SK-N-SH treated with all-trans-retinoic acid at 6 μM for 48 hours (cell line): ENCODE measurements around the gene KCNB1.

Source experiments
- ATAC-seq: fragments of 200-7000 bp; cut with Tn5 transposase; 3 replicates; pipeline ENCODE4 v1.9.1; 2020; ENCODE audit warnings: mild to moderate bottlenecking, moderate library complexity
- ARNTL ChIP-seq: fragments of 450-650 bp; formaldehyde crosslinking; IDR thresholded peaks from 2 replicates; pipeline ENCODE4 v1.5.0; 2020; ENCODE audit warnings: low read depth, mild to moderate bottlenecking, moderate library complexity, borderline replicate concordance
- CREB5 ChIP-seq: fragments of 250-450 bp; sonication (Bioruptor Pico); IDR thresholded peaks from 2 replicates; pipeline ENCODE4 v1.5.1; 2020; ENCODE audit warnings: low read depth, mild to moderate bottlenecking, moderate library complexity
- CSDC2 ChIP-seq: fragments of 250-450 bp; sonication (Bioruptor Pico); IDR thresholded peaks from 2 replicates; pipeline ENCODE4 v1.5.0; 2020; ENCODE audit warnings: mild to moderate bottlenecking, moderate library complexity
- CSRNP3 ChIP-seq: fragments of 250-450 bp; sonication (Bioruptor Pico); IDR thresholded peaks from 2 replicates; pipeline ENCODE4 v1.5.1; 2021; ENCODE audit warnings: mild to moderate bottlenecking, moderate library complexity
- ESRRG ChIP-seq: fragments of 250-450 bp; sonication (Bioruptor Pico); IDR thresholded peaks from 2 replicates; pipeline ENCODE4 v1.6.1; 2021; ENCODE audit warnings: mild to moderate bottlenecking
- GLIS3 ChIP-seq: fragments of 250-450 bp; sonication (Bioruptor Pico); IDR thresholded peaks from 2 replicates; pipeline ENCODE4 v1.5.0; 2020; ENCODE audit warnings: mild to moderate bottlenecking, moderate library complexity
- OSR1 ChIP-seq: fragments of 250-450 bp; sonication (Bioruptor Pico); IDR thresholded peaks from 2 replicates; pipeline ENCODE4 v1.8.0; 2022; ENCODE audit warnings: moderate library complexity, mild to moderate bottlenecking, inconsistent platforms
- PATZ1 ChIP-seq: fragments of 250-450 bp; sonication (Bioruptor Pico); IDR thresholded peaks from 2 replicates; pipeline ENCODE4 v1.8.0; 2020; ENCODE audit warnings: mild to moderate bottlenecking, moderate library complexity, borderline replicate concordance
- POU6F1 ChIP-seq: fragments of 250-450 bp; sonication (Bioruptor Pico); IDR thresholded peaks from 2 replicates; pipeline ENCODE4 v1.8.0; 2021; ENCODE audit warnings: low read depth, mild to moderate bottlenecking, moderate library complexity, borderline replicate concordance
- PPARA ChIP-seq: fragments of 250-450 bp; sonication (Bioruptor Pico); IDR thresholded peaks from 2 replicates; pipeline ENCODE4 v1.5.0; 2020; ENCODE audit warnings: mild to moderate bottlenecking, borderline replicate concordance
- RARB ChIP-seq: fragments of 250-450 bp; sonication (Bioruptor Pico); IDR thresholded peaks from 2 replicates; pipeline ENCODE4 v1.8.0; 2021; ENCODE audit warnings: mild to moderate bottlenecking, moderate library complexity
- SNAI2 ChIP-seq: fragments of 250-450 bp; sonication (Bioruptor Pico); IDR thresholded peaks from 2 replicates; pipeline ENCODE4 v1.5.0; 2020; ENCODE audit warnings: mild to moderate bottlenecking, moderate library complexity
- TCF4 ChIP-seq: fragments of 250-450 bp; sonication (Bioruptor Pico); IDR thresholded peaks from 2 replicates; pipeline ENCODE4 v1.8.0; 2021; ENCODE audit warnings: mild to moderate bottlenecking, moderate library complexity, borderline replicate concordance
- TOX ChIP-seq: fragments of 250-450 bp; sonication (Bioruptor Pico); IDR thresholded peaks from 2 replicates; pipeline ENCODE4 v1.8.0; 2021; ENCODE audit warnings: mild to moderate bottlenecking, moderate library complexity, borderline replicate concordance
- TSHZ2 ChIP-seq: fragments of 250-450 bp; sonication (Bioruptor Pico); IDR thresholded peaks from 2 replicates; pipeline ENCODE4 v1.5.0; 2020; ENCODE audit warnings: mild to moderate bottlenecking, moderate library complexity
- ZC3H10 ChIP-seq: fragments of 250-450 bp; sonication (Bioruptor Pico); IDR thresholded peaks from 2 replicates; pipeline ENCODE4 v1.5.1; 2021; ENCODE audit warnings: mild to moderate bottlenecking, moderate library complexity
- ZFP3 ChIP-seq: fragments of 250-450 bp; sonication (Bioruptor Pico); IDR thresholded peaks from 2 replicates; pipeline ENCODE4 v1.5.0; 2020; ENCODE audit warnings: mild to moderate bottlenecking, moderate library complexity
- ZFP30 ChIP-seq: fragments of 450-650 bp; formaldehyde crosslinking; IDR thresholded peaks from 2 replicates; pipeline ENCODE4 v1.5.0; 2022; ENCODE audit warnings: mild to moderate bottlenecking, moderate library complexity
- ZNF565 ChIP-seq: fragments of 450-650 bp; formaldehyde crosslinking; conservative IDR thresholded peaks from 2 replicates; pipeline ENCODE4 v1.5.0; 2020; ENCODE audit warnings: low read depth, mild to moderate bottlenecking, moderate library complexity
- ZNF70 ChIP-seq: fragments of 450-650 bp; formaldehyde crosslinking; IDR thresholded peaks from 2 replicates; pipeline ENCODE4 v1.5.0; 2020; ENCODE audit warnings: mild to moderate bottlenecking, moderate library complexity
- ZNF8 ChIP-seq: fragments of 450-650 bp; formaldehyde crosslinking; IDR thresholded peaks from 2 replicates; pipeline ENCODE4 v1.5.0; 2020; ENCODE audit warnings: mild to moderate bottlenecking, moderate library complexity

The KCNB1 gene

GRCh38 chr20:49396230-49396629 lies 86.2 kb downstream of the KCNB1 start (continued):
- no peak for TF ChIP-seq CSDC2 (CRISPR knock-in tag)
- TF ChIP-seq GLIS3: no peak
- no peak for TF ChIP-seq PPARA (CRISPR knock-in tag)
- no peak for TF ChIP-seq SNAI2
- no peak for TF ChIP-seq ZNF8 (CRISPR knock-in tag)
- TF ChIP-seq PATZ1 (CRISPR knock-in tag): no peak
- TF ChIP-seq TOX: no peak
- no peak for TF ChIP-seq CSRNP3 (CRISPR knock-in tag)
- TF ChIP-seq TCF4 (CRISPR knock-in tag): no peak
- no peak for TF ChIP-seq ZFP30 (CRISPR knock-in tag)
- TF ChIP-seq ZNF565: no peak
- no peak for TF ChIP-seq ESRRG (CRISPR knock-in tag)
- TF ChIP-seq, all 23 proteins: peak for 0

GRCh38 chr20:49395659-49396058 lies 86.8 kb downstream of the KCNB1 start:
- TF ChIP-seq TOX (no peak), ZNF565 (no peak), ZNF8 (CRISPR knock-in tag) (no peak), TSHZ2 (CRISPR knock-in tag) (no peak), RARB (no peak), POU6F1 (CRISPR knock-in tag) (no peak), ARNTL (CRISPR knock-in tag) (no peak), CREB5 (no peak), ZC3H10 (CRISPR knock-in tag) (no peak), OSR1 (CRISPR knock-in tag) (no peak), CSRNP3 (CRISPR knock-in tag) (no peak), ZFP3 (no peak), ZNF70 (CRISPR knock-in tag) (no peak), ESRRG (CRISPR knock-in tag) (no peak), PATZ1 (CRISPR knock-in tag) (no peak), TCF4 (CRISPR knock-in tag) (no peak)
- TF ChIP-seq, all 23 proteins: peak for 0
- ATAC-seq: no peak
